NCI-H146 treated with DMSO at 0.1 percent for 48 hours (cell line): ENCODE measurements around the gene PIK3C2B.
"Not testable (repeated sequence)": the region's sequence is repeated elsewhere in the genome, so short reads cannot be mapped to it uniquely, and the experiment has no call there.

Experiments
- DNase-seq: peaks from one replicate; lab custom pipeline; 2025; ENCODE audit not compliant: unreplicated experiment; lab: John Stamatoyannopoulos, UW

Gene PIK3C2B

DNA sequence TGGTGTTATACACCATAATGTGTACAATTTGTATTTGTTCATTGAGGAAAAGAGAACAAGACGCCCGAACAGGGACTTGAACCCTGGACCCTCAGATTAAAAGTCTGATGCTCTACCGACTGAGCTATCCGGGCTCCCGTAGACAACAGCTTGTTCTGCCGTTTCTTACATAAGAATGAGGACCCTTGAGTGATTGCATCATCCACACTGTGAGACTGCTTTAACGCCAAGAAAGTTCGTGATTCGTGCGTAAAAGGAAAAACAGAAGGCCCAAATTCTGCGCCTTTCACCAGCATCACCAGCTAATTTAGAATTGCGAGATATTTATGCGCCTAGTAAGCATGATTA is 12.3 kb upstream of the PIK3C2B start:
- DNase-seq = peak; percentile 88

DNA sequence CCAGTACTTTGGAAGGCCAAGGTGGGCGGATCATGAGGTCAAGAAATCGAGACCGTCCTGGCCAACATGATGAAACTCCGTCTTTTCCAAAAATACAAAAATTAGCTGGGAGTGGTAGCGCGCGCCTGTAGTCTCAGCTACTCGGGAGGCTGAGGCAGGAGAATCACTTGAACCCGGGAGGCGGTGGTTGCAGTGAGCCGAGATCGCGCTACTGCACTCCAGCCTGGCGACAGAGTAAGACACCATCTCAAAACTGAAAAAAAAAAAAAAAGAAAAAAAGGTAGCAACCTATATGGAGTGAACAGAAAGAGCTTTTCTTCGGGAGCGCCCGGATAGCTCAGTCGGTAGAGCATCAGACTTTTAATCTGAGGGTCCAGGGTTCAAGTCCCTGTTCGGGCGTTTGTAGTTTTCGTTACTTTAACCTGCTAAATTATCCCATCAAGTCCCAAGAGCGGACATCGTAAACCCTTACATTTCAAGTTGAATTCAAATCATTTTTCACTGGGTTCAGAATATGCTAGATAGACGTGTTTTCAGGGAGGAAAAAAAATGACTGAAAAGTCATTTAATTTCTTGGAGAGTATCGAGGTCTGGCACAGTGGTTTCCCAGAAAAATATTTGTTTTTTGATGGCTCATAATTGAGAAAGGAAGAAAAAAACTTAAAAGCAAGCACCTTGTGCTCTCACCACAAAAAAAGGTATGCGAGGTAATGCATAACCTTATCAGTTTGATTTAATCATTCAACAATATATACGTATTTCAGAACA is 11.8 kb upstream of the PIK3C2B start:
- peak; percentile 89 for DNase-seq

DNA sequence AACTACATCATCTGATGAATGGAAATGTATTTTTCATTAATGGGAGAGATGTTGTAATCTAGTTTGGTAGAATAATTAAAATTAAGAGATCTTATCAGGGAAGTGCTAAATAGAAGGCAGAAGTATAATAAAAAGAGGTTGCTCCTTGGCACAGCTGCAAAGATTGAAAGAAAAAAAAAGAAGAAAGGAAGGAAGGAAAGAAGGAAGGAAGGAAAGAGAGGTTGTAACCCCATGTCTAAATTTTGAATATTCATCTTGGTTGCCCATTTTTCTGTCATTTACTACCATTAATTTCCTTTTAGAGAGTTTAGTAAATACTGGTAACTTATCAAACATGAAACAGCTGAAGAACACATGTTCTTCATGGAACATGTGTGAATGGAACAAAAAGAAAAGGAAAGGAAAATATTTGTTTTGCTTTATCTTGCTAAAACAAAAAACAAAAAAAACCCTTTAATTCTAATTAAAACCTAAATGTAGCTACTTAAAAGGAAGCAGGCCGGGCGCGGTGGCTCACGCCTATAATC is 11.1 kb upstream of the PIK3C2B start:
- no peak for DNase-seq

DNA sequence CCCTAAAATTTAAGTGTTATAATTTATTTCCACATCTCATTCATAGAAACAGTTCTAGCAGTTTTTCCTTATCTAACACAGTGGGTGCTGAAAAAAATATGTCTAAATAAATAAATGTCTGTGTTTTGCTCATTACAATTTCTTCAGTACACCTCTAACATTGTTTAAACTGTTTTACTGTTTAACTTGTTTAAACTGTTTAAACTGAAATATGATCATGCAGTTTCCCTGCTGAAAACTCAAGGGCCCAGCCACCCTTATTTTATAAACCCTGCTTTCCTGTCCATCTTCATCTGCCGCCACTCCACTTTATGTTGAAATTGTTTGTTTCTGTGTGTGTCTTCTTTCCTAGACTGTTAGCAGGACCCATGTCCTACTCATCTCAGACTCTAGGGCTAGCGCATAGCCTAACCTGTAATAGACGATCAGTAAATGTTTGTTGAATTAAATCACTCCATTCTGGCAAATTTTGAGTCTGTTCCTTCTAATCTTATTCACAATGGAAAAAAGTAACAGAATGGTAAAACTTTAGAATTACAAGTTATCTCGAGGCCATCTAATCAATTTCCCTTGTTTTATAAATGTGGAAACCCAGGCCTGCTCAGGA is 9.4 kb upstream of the PIK3C2B start:
- DNase-seq = no peak

DNA sequence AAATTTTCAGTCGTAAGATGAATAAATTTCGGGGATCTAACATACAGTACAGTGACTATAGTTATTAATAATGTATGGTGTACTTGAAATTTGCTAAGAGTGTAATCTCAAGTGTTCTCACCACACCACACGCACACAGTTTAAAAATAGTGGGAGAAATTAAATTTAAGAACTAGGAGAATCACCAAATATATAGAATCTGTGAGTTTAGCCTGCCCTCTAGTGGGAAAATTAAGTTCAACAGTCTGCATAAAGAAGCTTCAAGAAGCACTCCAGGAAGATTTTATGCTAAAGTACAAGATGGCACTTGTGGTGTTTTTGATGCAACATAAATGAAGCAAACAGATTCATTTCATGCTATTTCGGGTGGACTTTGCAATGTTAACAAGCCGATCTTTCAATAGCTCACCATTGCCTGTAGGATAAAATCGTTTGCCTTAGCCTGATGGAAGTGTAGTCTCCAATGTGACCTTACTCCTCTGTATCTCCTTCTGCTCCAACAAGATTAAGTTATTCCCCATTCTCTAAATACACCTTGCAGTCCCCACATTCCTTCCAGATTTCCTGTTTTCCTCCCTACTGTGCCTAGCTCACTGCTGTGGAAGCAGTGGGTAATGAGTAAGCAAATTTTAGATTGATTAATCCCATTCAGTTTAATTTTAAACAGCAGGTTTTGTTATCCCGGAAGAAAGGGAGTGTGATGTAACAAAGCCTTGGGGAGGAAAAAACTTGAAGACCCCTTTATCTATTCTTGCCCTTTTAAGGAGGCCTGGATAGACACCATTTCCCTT is 8.7 kb upstream of the PIK3C2B start:
- peak; percentile 50 for DNase-seq

DNA sequence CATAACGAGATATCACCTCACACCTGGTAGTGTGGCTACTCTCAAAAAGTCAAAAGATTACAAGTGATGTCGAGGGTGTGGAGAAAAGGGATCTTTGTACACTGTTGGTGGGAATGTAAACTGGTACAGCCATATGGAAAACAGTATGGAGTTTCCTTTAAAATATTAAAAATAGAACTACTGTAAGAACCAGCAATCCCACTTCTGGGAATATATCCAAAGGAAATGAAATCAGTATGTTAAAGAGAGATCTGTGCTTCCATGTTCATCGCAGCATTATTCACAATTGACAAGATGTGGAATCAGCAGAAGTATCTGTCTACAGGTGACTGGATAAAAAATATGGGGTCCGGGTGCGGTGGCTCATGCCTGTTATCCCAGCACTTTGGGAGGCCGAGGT is 7.6 kb upstream of the PIK3C2B start:
- no peak for DNase-seq

DNA sequence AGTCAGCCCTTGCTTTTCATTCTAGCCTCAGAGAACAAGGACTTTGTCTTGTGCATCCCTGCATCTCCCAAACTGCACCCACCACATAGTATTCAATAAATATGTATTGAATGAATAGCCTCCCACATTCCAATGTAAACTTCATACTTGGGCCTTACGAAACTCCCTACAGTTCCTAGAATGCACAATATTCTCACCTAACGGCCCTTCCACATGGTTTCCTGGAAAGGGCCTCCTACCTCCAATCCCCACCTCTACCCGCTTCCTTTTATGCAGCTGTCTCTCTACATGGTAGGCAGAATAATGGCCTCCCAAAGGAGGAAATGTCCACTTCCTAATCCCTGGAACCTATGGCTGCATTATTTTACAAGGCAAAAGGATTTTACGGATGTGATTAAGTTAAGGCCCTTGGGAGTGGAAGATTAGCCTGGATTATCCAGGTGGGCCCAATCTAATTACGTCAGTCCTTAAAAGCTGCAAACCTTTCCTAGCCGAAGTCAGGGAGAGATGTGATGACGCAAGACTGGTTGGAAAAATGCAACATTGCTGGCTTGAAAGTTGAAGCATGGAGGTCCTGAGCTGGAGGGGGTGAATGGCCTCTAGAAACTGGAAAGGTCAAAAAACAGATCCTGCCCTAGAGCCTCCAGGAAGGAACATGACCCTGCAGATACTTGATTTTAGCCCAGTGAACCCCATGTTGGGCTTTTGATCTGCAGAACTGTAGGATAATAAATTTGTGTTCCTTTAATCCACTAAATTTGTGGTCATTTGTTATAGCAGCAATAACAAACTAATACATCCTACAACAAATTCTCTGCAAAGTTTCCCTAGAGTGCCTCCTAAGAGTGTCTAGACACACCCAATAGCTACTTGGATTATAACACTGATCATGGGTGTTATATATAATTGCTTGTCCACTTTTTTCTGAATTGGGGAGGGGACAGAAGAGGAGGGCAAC is 5.2 kb upstream of the PIK3C2B start:
- DNase-seq = no peak

DNA sequence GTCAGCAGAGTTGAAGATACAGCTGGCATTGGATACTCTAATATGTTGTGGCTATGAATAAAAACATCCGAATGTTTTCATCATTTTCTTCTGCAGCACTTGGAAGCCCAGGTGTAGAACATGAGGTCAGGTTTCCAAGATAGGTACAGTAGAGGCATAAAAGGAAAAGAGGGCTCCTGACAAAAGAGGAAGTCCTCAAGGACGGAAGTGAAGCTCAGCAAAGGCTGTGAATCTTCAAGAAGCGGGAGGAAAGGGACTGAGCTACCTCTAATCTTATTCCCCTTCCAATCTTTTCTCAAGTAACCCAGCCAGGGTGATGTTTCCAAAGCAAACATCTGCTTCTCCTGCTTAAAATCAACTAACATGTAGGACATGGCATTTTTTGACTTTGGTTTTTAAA is 4.4 kb upstream of the PIK3C2B start:
- DNase-seq = no peak

DNA sequence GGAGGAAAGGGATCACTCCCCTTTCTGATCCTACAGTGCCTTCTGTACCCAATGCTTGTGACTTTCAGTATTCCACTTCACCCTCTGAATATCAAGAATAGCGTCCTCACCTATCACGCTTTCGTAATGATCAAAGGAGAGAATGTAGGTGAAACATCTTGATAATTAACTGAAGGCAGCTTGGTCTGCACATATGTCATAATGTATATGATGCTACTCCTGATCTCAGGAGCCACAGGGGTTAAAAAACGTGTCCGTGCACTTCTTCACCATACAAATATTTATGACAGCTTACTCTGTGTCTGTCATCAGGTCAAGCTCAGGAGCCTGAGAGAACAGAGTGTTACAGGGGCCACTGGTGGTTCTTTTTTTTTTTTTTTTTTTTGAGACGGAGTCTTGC is 1.2 kb upstream of the PIK3C2B start:
- no peak for DNase-seq

DNA sequence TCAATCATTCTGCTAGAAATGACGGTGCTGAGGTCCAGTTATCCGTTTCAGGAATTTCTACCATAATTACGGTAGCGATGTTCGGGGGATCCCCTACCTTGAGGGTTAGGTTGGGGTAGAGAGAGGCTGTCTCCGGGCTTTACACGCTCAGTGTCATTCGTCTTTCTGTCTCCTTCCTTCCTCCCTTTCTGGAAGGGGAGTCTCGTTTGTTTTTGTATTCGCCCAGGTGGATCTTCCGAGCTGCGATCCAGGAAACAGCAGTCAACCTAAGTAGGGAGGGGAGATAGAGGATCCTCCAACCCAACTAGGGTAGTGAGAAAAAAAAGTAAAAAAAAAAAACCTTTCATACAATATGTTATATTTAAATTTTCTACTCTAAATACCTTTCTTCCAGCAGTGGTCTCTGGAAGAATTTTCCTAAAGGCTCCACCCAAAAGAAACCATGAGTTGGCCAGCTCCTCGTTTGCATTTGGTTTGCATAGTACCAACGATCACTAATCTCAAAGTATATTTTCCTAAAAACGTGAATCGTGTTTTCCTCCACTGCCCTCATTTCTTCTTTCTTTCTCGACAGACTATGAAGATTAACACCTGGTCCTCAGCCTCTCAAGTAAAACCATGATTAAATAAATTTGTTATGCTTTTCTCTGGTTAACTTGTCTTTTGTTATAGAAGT is 611 bp upstream of the PIK3C2B start:
- no peak for DNase-seq

DNA sequence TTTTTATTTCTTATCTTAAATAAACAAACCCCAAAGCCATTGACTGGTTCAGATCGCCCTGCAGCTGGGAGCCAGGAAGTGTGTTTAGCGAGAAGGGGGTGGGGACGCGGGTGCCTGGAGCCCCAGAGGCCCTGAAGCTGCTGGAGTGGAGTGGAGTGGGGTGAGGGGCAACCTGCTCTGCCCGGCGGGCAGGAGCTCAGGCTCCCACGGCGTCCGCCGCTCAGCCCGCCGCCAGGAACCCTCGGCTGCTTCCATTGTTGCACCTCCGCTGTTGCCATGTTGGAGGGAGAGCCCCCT is 673 bp downstream of the PIK3C2B start:
- peak; percentile 71 for DNase-seq

DNA sequence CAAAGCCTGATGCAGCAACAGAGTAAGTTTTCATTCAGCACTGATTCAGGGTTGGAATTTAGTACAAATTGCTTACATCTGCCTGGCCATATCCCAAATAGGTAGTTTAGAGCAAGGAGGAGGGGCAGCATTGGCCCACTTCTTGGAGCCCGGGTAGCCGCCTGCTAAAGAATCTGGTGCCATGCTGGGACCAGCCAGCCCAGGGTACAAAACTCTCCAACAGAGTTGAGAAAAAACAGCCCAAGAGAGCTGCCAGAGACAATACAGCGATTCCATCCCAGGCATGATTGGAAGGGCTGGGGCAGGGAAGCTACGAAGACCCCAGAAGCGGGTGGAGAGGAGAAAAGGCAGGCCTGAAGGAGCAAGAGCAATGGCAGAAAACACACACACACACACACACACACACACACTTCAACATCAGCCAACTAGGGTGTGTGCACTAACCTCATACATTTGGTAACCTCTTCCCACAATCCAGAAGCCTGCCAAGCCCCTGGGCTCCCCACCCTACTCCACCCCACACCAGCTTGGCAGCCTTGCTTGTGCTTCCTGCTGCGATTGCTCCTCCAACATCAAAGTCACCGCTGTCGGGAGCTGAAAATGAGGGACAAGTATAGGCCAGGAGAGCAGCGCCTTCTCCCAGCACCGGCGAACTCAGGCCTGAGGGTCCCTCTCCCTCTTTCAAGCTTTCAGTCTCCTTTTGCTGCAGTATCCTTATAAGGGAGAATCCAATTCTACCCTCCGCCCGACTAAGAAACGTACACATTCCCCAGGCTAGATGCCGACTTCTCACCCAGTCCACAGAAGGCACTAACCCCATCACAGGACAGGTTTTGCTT is 1.2 kb downstream of the PIK3C2B start:
- DNase-seq = peak; percentile 64

DNA sequence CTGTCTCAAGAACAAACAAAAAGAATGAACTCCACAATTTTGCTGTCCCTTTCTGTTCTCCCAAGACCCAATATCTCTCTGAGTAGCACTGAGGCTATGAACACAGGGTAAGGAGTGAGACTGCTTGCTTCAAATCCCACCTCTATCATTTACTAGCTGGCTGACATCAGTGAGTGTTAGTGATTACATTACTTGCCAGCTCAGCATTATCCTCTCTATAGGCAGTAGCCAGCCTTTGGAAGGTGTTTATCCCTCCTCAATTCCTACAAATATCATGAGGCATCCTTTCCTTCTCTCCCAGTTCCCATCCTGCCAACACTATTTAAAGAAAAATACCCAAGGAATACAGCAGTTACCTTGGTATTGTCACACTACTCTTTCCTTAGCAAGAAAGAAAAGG is 3.0 kb downstream of the PIK3C2B start:
- DNase-seq = no peak

DNA sequence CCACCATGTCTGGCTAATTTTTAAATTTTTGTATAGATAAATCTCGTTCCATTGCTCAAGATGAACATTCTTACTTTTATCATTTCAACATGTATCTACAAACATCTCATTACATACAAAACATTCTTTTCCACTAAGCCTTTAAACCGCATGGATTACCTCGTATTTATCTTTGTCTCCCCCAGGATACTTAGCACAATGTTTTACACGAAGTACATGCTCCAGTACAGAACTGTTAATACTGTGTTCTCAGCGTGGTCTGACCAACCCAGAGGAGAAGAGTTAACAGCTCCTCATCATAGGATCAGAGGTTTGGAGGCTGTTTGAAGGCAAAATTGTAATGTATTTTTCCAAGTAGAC is 7.4 kb downstream of the PIK3C2B start:
- DNase-seq = no peak

DNA sequence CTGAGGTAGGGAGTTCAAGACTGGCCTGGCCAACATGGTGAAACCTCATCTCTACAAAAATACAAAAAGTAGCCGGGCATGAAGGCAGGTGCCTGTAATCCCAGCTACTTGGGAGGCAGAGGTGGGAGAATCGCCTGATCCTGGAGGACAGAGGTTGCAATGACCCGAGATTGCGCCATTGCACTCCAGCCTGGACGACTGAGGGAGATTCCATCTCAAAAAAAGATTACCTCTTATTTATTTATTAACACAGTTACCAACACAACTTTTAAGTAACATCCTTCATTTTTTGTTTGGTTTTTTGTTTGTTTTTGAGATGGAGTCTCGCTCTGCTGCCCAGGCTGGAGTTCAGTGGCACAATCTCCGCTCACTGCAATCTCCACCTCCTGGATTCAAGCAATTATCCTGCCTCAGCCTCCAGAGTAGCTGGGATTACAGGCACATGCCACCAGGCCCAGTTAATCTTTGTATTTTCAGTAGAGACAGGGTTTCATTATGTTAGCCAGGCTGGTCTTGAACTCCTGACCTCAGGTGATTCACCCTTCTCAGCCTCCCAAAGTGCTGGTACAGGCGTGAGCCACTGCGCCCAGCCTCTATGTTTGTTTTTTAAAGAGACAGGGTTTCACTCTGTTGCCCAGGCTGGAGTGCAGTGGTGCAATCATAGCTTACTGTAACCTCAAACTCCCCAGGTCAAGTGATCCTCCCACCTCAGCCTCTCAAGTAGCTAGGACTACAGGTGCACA is 7.9 kb downstream of the PIK3C2B start:
- not testable (repeated sequence) for DNase-seq

DNA sequence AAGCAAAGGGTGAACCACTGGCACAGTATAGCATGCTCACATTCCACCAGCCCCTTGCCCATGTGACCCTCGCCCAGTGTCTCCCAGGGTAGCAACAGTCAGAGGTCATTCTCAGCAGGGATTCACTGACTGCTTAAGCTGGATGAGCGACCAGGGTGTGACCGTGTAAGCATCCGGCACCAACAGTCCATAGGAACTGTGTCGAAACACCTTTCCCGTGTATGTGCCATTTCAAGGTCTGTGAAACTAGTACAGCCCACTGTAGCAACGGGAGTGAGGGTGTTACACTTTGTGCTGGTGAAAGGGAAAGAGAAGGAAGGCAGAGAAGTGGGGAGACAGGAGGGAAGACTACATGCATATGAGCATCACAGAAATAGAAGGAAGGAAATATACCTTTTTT is 10.8 kb downstream of the PIK3C2B start:
- DNase-seq = no peak

DNA sequence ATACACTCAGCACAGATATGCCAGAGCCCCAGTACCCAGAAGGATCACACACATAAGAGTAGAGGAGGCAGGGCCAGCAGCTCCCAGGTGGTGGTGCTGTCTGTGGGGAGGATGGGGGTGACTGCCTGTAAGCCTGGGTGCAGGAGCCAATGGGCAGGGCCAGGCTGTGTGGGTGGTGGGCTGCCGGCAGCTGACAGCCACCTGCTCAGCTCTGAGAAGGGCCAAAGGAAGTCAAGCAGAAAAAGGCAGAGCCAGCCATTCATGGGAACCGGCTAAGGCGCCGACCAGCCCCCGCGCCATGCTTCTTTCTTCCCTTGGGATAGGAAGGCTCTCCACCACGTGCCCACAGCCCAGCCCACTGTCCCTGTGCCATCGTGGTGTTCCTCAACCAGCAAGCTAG is 14.1 kb downstream of the PIK3C2B start:
- no peak for DNase-seq

DNA sequence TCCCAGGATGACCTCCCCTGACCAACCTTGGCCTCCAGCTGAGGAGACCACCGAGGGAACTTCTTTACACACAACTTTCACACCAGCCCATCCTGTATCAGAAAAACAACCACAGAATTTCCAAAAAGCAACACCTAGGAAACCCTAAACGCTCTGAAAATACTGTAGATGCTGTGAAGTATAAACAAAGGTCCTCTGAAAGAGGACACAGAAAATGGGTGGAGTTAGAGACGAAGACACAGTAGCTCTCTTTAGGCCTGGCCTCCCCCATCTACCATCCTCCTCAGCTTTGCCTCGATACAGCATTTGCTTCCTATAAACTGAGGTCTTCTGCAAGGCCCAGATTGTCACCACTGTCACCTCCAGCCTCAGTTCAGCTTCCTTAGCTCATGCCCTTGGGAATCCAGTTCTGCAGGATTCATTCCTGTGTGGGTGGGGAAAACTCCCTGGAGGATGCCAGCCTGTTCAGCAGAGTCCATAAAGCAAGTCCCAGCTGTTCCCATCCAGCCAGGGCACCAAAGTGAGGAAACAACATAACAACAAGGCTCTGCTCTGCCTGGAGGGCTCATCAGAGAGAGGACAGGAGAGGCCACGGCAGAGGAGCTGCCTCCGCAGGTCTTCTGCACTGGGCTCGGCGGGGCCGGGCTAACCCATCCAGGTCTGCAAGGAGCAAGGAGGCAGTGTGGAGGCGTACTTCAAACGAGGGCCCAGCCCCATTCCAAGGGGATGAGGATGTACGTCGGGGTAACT is 15.0 kb downstream of the PIK3C2B start:
- DNase-seq = no peak
